Mammary epithelial cell (primary cell): ENCODE data around the gene TCIRG1.

Experiments
- CTCF ChIP-seq, 2 donors: IDR thresholded peaks in 1 of 2; conservative IDR thresholded peaks in 1 of 2; 2 replicates each; pipeline ENCODE4 v1.5.1; 2011 to 2012; ENCODE audit warnings: inconsistent platforms in 2 of 2, low read length in 2 of 2, mild to moderate bottlenecking in 2 of 2, control low read depth in 1 of 2, low read depth in 1 of 2; ENCODE audit not compliant: insufficient read depth in 1 of 2; ENCODE audit errors: extremely low read depth in 1 of 2
- EZH2 ChIP-seq: IDR thresholded peaks from 2 replicates; pipeline ENCODE4 v1.6.1; 2012; ENCODE audit warnings: low read length, inconsistent platforms, borderline replicate concordance

- TF ChIP-seq EZH2 (no peak), CTCF (conservative IDR thresholded peaks at IDR 0.05 in 1 of 2, IDR thresholded peaks at IDR 0.05 in 1 of 2; ENCODE audit: extremely low read depth in 1 of 2, insufficient read depth in 1 of 2, low read depth in 1 of 2, low read length in 2 of 2) (no peak)
Measured at GRCh38 chr11:68013611-68014156, 25.1 kb upstream of the TCIRG1 start.
